DND-41 (cell line): Measurements from ENCODE around the gene TMA7B.

Experiments used
- EZH2 ChIP-seq: IDR thresholded peaks from 3 replicates; pipeline ENCODE4 v1.6.1; 2012; ENCODE audit warnings: borderline replicate concordance, low read depth, mild to moderate bottlenecking, moderate library complexity, low read length, inconsistent platforms; ENCODE audit not compliant: severe bottlenecking
- TF ChIP-seq, protein P1 (sequence below): IDR thresholded peaks from 2 replicates; pipeline ENCODE4 v1.5.1; 2012; ENCODE audit warnings: borderline replicate concordance, low read length, moderate library complexity, mild to moderate bottlenecking; ENCODE audit not compliant: poor library complexity, severe bottlenecking; ENCODE audit errors: extremely low read depth

- TF ChIP-seq, protein P1, sequence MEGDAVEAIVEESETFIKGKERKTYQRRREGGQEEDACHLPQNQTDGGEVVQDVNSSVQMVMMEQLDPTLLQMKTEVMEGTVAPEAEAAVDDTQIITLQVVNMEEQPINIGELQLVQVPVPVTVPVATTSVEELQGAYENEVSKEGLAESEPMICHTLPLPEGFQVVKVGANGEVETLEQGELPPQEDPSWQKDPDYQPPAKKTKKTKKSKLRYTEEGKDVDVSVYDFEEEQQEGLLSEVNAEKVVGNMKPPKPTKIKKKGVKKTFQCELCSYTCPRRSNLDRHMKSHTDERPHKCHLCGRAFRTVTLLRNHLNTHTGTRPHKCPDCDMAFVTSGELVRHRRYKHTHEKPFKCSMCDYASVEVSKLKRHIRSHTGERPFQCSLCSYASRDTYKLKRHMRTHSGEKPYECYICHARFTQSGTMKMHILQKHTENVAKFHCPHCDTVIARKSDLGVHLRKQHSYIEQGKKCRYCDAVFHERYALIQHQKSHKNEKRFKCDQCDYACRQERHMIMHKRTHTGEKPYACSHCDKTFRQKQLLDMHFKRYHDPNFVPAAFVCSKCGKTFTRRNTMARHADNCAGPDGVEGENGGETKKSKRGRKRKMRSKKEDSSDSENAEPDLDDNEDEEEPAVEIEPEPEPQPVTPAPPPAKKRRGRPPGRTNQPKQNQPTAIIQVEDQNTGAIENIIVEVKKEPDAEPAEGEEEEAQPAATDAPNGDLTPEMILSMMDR, result no peak
- TF ChIP-seq EZH2, result no peak
These were observed 33.4 kb upstream of the TMA7B start for GRCh38 chr22:39926753-39927152.
